Activated CD4-positive, alpha-beta T cell treated with anti-CD3 and anti-CD28 coated beads for 4 hours (primary cell): Measurements from ENCODE around the gene KRTAP2-1.
"Not testable (repeated sequence)": the region's sequence is repeated elsewhere in the genome, so short reads cannot be mapped to it uniquely, and the experiment has no call there.

Experiments used
- DNase-seq, 2 donors: peaks; one replicate each; pipeline ENCODE4 v3.0.0-alpha.2; 2020

KRTAP2-1 gene

DNA sequence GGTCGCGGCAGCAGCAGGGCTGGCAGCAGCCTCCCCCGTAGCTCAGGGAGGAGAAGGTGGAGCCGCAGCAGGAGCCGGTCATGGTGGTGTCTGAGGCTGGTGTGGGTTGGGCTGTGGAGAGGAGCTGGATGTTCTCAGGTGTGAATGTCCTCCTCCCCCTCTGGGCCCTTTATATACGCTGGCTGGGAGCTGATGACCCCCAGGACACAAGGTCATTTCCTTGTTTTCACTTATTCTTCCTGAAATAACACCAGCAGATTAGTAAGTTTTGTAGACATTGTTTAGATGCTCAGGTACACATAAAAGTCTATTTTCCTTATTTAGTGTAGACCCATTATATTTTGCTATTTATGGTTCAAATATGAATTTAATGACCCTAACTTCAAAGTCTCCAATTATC is 8.0 kb upstream of the KRTAP2-1 start, which contains the start of gene KRTAP2-2:
Gene KRTAP2-2, minus strand, starts transcription at position 101 of the 400 bp plus-strand sequence. Its CDS starts 19 bp downstream, at position 82.
- DNase-seq = not testable (repeated sequence)

DNA sequence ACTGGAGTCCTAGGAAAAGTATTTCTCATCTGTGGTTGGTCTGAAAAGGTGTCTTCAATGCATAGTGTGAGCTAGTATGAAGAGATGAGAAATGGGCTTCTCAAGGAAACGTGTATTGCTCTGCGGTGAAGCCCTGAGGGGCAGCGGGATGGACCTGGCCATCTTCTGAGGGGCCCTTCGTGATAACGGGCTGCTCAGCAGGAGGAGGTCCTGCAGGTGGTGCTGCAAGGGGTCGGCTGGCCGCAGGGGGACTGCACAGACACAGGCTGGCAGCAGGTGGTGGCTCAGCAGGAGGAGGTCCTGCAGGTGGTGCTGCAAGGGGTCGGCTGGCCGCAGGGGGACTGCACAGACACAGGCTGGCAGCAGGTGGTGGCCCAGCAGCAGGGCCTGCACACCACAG is 7.4 kb upstream of the KRTAP2-1 start:
- not testable (repeated sequence) for DNase-seq

- no peak for DNase-seq
Measured at GRCh38 chr17:41054025-41054424, 6.9 kb upstream of the KRTAP2-1 start.

DNA sequence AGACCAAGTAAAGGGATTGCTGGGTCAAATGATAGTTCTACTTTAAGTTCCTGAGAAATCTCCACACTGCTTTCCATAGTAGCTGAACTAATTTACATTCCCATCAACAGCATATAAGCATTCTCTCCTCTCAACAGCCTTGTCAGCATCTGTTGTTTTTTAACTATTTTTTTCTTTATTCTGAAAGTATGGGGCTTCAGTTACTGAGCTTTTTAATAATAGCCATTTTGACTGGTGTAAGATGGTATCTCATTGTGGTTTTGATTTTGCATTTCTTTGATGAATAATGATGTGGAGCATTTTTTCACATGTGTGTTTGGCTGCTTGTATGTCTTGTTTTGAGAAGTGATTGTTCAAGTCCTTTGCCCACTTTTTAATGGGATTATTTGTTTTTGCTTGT is 5.5 kb upstream of the KRTAP2-1 start:
- DNase-seq = no peak

DNA sequence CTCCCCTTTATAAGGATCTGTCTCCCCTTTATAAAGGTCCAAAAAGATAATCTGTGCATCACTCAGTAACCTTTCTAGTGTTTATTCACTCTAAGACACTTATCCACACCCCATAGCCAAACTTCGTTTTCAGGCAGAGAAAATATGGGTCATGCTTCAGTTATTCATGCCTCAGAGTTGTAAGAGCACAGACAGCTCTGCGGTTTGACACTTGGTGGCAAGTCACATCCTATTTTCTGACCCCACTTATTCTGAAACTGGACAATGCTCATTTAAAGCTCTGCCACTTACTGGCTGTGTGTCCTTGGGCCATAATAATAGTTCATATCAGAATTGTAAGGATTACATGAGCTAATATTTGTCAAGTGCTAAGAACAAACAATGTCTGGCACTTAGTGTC is 2.0 kb upstream of the KRTAP2-1 start:
- no peak for DNase-seq

DNA sequence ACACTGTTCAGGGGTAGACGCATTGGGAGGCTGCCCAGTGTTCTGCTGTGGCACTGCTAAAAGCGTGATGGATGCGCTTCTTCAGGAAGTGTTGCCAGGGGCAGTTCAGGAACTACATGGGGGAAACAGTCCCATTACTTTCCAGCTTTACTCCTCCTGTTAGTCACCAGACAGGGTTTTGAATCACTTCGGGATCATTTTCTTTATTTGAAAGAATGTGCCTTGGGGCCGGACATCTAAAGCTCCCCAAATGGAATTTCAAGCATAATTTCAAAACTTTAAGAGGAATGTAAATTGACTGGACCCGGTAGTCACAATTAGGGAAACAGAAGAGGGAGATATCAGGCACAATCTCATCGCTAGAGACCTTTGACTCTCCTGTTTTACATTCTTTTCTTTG is 1.3 kb upstream of the KRTAP2-1 start:
- no peak for DNase-seq

DNA sequence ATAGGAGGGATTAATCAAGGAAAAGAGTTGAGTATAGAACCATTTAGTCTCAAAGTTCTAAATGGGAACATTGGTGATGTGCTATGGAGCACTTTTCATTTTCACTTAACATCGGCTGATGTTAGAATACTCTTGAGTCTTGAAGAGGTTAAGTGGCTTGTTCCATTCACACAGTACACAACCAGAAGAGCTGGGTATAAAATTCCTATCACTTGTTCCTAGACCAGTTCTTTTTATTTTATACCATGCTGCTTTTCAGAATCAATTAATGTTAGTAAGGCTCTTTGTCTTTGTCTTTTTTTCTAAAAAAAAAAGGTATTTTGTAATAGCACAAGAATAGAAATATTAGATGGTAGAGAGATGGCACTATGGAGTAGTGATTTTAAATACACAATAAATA is 4.2 kb downstream of the KRTAP2-1 start:
- DNase-seq = no peak

- not testable (repeated sequence) for DNase-seq
Measured at GRCh38 chr17:41040783-41041571, 6.1 kb downstream of the KRTAP2-1 start, which contains the start of gene KRTAP1-1. KRTAP1-1 (minus strand) TSS chr17:41041450; CDS start chr17:41041397, 53 bp downstream.

GRCh38 chr17:41037853-41038350 is 9.2 kb downstream of the KRTAP2-1 start:
- DNase-seq = no peak

- not testable (repeated sequence) for DNase-seq
Measured at GRCh38 chr17:41034346-41034935, 12.7 kb downstream of the KRTAP2-1 start, which contains the start of gene KRTAP1-3. KRTAP1-3 (minus strand) TSS chr17:41034874; CDS start chr17:41034821, 53 bp downstream.

DNA sequence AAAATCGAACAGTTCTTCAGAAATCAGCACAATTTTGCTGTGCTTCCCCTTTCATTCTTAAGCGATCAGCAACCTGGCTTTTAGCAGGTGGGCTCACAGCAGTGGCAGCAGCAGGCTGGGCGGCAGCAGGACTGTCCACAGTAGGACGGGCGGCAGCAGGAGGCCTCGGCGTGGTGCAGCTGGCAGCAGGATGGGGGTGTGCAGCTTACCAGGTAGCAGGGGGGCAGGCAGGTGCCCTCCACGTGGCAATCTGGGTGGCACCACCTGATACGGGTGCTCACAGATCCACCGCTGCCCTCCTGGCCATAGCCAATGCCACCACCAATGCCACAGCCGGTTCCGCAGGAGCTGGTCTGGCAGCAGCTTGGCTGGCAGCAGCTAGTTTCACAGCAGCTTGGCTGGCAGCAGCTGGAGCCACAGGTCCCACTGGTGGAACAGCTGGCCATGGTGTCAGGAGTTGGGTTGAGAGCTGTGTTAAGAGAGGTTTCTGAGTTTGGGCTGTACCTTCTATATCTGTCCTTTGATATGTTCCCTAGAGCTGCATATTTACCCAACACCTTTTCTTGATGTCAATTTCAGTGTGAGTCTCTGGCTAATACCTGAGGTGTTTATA is 17.4 kb downstream of the KRTAP2-1 start, which contains the start of gene KRTAP1-4:
Gene KRTAP1-4, minus strand, starts transcription at position 563 of the 613 bp plus-strand sequence. Its CDS starts 117 bp downstream, at position 446.
- DNase-seq = no peak

- DNase-seq = no peak
Measured at GRCh38 chr17:41026715-41027471, 20.2 kb downstream of the KRTAP2-1 start, which contains the start of gene KRTAP1-5. KRTAP1-5 (minus strand) TSS chr17:41027208; CDS start chr17:41027155, 53 bp downstream.

GRCh38 chr17:41024697-41025096 is 22.4 kb downstream of the KRTAP2-1 start:
- no peak for DNase-seq

GRCh38 chr17:41020336-41020735 is 26.8 kb downstream of the KRTAP2-1 start:
- no peak for DNase-seq

- DNase-seq = no peak
Measured at GRCh38 chr17:41019415-41019814, 27.7 kb downstream of the KRTAP2-1 start.

- DNase-seq = no peak
Measured at GRCh38 chr17:41018541-41018940, 28.6 kb downstream of the KRTAP2-1 start.

DNA sequence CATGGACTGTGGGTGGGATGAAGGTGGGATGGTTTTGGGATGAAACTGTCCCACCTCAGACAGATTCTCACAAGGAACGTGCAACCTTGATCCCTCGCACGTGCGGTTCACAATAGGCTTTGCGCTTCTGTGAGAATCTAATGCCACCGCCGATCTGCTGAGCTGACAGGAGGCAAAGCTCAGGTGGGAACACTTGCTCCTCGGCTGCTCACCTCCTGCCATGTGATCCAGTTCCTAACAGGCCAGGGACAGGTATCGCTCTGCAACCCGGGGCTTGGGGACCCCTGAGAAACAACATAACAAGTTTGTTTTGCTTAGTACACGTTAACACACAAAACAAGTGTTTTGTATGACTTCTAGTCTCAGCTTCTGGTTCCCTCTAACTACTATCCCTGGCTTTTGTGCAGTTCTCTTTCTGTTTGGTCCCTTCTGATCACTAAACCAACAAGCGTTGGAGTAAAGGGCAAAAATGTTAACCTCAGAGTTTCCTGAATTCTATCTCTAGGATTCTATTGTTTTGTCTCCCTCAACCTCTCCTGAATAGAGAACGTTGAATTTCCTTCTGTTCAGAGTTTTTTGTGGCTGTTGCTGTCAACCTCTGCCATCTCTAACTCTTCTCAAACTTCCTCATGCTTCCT is 30.4 kb downstream of the KRTAP2-1 start:
- DNase-seq = no peak

GRCh38 chr17:41015454-41015853 is 31.7 kb downstream of the KRTAP2-1 start:
- no peak for DNase-seq

DNA sequence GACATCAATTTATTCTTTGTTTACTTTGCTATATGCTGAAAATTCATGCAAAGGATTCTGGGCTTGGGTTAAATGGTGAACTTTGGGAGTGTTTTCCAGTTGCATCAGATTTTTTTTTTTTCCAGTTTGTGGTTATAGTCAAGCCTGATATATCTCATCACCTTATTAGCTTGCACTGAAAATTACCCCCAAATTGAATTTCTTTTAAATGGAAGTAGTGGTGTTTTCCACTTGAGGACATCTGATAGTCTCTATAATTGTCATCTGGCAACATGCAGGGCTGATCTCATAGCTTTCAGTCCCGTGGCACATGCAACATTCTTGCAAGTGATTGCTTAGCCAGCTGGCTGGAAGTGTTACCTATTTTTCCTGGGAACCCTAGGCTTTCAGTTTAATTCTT is 33.5 kb downstream of the KRTAP2-1 start:
- DNase-seq = no peak

GRCh38 chr17:41013181-41013580 is 33.9 kb downstream of the KRTAP2-1 start:
- no peak for DNase-seq

DNA sequence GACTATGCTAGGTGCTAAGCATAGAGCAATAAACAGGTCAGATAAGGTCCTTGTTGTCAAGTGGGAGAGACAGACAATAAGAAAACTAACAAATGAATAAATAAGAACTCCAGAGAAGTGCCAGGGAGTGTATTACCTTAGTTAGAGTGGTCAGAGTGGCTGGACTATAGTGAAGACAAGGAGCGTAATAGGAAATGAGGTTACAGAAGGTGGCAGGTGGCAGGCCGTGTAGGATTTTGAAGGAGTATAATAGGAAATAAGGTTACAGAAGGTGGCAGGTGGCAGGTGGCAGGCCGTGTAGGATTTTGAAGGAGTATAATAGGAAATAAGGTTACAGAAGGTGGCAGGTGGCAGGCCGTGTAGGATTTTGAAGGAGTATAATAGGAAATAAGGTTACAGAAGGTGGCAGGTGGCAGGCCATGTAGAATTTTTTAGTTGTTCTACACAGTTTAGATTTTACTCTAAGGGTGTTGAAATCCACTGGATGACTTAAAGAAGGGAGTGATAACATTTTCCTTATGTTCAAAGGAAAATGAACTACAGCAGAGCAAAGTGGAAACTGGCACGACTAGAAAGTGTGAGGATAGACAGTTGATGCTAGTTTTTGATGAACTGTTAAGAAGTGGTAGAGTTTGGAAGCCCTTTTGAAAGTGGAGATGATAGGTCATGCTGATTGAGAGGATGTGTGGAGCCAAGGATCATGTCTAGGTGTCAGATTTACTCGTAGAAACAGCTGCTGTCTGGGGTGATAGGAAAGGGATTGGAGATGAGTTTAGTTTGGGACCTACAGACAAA is 34.6 kb downstream of the KRTAP2-1 start:
- DNase-seq = no peak
